HAP-1 (cell line): ENCODE measurements around the gene SLC12A7.
"Not testable (repeated sequence)": the region's sequence is repeated elsewhere in the genome, so short reads cannot be mapped to it uniquely, and the experiment has no call there.

ENCODE experiments used
- DNase-seq, 2 experiments: peaks; one replicate each; pipeline ENCODE4 v3.0.0-alpha.2; 2016 to 2020; ENCODE audit warnings: low spot score in 2 of 2
- H3K27me3 ChIP-seq: fragments of 250-450 bp; sonication (Bioruptor Pico); 2 replicates; pipeline ENCODE4 v1.5.1; 2020; ENCODE audit warnings: low read depth, mild to moderate bottlenecking, moderate library complexity
- H3K36me3 ChIP-seq: fragments of 250-450 bp; sonication (Bioruptor Pico); replicated peaks from 2 replicates; pipeline ENCODE4 v1.5.1; 2020; ENCODE audit warnings: mild to moderate bottlenecking
- H3K4me1 ChIP-seq: fragments of 250-450 bp; sonication (Bioruptor Pico); 2 replicates; pipeline ENCODE4 v1.5.1; 2020; ENCODE audit warnings: mild to moderate bottlenecking
- H3K4me3 ChIP-seq: fragments of 250-450 bp; sonication (Bioruptor Pico); 2 replicates; pipeline ENCODE4 v1.5.1; 2020; ENCODE audit warnings: mild to moderate bottlenecking, moderate library complexity
- H3K9me3 ChIP-seq: fragments of 250-450 bp; sonication (Bioruptor Pico); 2 replicates; pipeline ENCODE4 v1.5.1; 2020; ENCODE audit warnings: mild to moderate bottlenecking, moderate library complexity
- in situ Hi-C: fragments of 300-500 bp; cut with MboI; formaldehyde crosslinking; loops from 3 replicates; pipeline ENCODE4 v1.14.3; 2020; ENCODE audit warnings: low sequenced_read_pairs, inconsistent platforms, mixed read lengths

The SLC12A7 gene

DNA sequence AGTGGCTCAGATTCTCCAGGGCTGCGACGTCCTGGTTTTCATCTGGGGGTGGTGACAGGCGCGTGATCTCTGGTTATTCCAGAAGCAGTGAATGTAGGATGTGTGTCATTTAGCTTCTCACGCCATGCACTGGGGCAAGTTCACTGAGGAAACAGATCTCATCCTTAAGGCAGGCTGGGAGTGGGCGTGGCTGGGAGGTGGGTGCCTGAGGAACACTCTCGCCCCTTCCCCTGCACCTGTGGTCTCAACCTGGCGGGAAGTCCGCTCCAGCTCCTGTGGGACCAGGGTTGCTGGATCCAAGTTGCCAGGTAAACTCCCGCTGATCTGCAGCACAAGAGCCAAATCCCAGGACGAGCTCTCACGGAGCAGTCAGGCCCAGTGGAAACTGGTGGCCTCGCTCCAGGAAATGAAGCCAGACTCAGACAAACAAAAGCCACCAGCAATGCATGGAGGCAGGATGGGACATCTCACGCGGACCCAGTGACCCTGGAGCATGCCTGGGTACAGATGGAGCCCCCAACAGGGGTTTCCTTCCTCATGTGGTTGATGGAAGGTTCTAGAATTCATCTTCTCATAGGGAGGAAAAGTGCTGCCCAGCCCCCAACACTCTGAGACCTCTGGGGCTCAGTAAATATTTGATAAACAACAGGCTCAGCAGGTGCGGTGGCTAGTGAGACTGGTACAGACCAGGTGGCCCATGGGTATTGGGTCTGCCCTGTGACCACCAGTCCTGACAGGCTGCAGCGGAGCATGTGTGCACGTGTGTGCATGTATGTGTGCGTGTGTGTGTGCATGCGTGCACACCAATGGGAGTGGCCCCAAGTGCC is 16.3 kb upstream of the SLC12A7 start:
- Histone ChIP-seq H3K4me3 (no peak overlapping the region), H3K9me3 (no peaks in the 10 kb centered on the region), H3K27me3 (no peaks in the 10 kb centered on the region), H3K4me1 (no peaks in the 10 kb centered on the region), H3K36me3 (no peaks in the 10 kb centered on the region)
- no peak for DNase-seq
- in situ Hi-C loops: no loop called here

DNA sequence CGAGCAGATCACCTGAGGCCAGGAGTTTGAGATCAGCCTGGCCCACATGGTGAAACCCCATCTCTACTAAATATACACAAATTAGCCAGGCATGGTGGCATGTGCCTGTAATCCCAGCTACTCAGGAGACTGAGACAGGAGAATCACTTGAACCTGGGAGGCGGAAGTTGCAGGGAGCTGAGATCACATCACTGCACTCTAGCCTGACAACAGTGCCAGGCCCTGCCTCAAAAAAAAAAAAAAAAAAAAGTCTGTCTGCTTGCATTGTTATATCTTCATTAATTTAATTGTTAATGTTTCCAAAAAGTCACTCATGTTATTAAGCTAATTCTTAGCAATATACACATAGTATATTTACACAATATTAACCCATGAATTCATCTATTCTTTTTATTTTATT is 13.8 kb upstream of the SLC12A7 start:
- in situ Hi-C loops, H3K4me1 ChIP-seq, DNase-seq, H3K9me3 ChIP-seq, H3K4me3 ChIP-seq, H3K27me3 ChIP-seq, H3K36me3 ChIP-seq: not testable (repeated sequence)

DNA sequence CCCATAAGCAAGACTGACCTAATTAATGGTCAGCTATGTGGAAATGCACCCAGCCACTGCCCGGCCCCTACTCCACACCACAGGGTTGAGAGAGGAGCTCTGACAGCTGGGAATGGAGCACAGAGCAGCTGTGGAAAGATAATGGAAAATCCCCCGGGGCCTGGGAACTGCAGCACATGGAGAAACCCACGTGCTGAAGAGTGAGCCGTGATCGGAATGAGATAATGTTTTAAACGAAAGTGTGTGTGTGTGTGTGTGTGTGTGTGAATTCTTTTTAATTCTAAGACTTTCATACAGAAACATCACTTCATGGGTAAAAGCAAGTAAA is 13.1 kb upstream of the SLC12A7 start:
- H3K27me3 ChIP-seq: no peaks in the 10 kb centered on the region
- H3K36me3 ChIP-seq: no peaks in the 10 kb centered on the region
- no peak for DNase-seq
- H3K4me1 ChIP-seq: no peaks in the 10 kb centered on the region
- no peaks in the 10 kb centered on the region for H3K9me3 ChIP-seq
- H3K4me3 ChIP-seq: no peak overlapping the region
- in situ Hi-C loops: no loop called here

GRCh38 chr5:1124205-1125029 is 12.6 kb upstream of the SLC12A7 start:
- H3K27me3 ChIP-seq: no peaks in the 10 kb centered on the region
- no peaks in the 10 kb centered on the region for H3K36me3 ChIP-seq
- no peaks in the 10 kb centered on the region for H3K9me3 ChIP-seq
- in situ Hi-C loops: no loop called here
- H3K4me3 ChIP-seq: no peak overlapping the region
- no peaks in the 10 kb centered on the region for H3K4me1 ChIP-seq
- no peak for DNase-seq

DNA sequence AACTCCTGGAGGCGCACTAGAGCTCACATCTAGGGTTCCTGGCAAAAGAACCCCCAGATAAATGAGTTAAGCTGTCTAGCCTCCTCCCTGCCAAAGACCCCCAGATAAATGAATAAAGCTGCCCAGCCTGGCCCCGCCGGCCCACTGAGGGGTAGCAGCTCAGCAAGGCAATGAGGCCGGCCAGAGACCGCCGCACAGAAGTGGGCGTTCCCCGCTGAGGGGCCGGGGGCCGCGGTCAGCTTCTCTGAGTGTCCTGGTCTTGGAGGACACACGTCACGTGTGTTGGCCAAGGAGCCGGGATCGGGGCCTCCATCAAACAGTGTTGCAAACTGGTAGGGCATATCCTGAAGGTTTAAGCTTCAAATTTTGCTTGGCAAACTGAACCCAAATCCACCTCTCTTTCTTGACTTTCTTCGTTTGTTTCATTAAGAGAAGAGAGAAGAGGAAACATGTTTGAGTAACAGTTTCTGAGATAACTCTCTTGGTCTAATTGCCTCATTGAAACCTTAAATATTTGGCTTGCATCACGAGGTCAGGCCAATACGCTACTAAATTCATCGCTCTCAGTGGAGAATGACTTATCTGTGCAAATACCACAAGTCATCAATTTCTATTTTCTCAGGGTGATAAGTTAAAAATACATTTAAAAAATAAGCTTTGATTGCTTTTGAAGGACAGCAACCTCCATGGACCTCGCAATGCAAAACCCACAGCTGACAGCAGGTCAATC is 11.7 kb upstream of the SLC12A7 start:
- Histone ChIP-seq H3K9me3 (no peaks in the 10 kb centered on the region), H3K36me3 (no peaks in the 10 kb centered on the region), H3K27me3 (no peaks in the 10 kb centered on the region), H3K4me3 (no peak overlapping the region), H3K4me1 (no peaks in the 10 kb centered on the region)
- no peak for DNase-seq
- in situ Hi-C loops: no loop called here

DNA sequence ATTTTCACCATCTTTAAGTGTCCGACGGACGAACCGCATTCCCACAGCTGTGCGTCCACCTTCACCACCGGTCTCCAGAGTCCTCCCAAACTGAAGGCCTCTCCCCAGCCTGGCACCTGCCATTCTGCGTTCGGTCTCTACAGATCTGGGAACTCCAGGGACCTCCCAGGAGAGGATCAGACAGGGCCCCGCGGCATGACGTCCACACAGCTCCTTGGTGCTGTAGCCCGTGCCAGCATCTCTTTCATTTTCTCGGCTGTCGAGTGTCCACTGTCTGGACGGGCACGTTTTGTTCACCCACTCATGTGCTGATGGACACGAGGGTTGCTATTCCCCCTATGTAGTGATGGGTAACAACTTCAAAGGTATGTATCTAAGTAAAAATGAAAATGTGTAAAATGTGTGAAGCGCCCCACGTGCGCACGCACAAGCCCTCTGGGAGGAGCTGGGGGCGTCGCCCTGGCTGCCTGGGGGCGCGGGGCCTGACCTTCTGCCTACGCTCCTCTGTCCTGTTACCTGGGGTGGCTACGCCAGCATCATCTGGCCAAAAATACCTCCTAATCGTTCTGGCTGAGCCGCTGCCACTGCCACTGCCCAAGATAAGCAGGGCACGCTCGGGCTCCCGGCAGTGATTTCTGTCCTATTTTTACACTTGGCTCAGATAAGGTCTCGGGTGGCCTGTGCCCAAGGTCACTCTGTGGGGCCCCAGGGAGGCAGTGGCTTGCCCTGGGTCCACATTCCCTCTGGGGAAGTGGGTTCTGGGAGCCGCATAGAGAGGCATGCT is 10.8 kb upstream of the SLC12A7 start:
- H3K4me1 ChIP-seq: no peaks in the 10 kb centered on the region
- no peak for DNase-seq
- H3K36me3 ChIP-seq: no peaks in the 10 kb centered on the region
- no peaks in the 10 kb centered on the region for H3K27me3 ChIP-seq
- no peak overlapping the region for H3K4me3 ChIP-seq
- H3K9me3 ChIP-seq: no peaks in the 10 kb centered on the region
- in situ Hi-C loops: no loop called here

GRCh38 chr5:1121891-1122290 is 10.0 kb upstream of the SLC12A7 start:
- Histone ChIP-seq H3K36me3 (no peaks in the 10 kb centered on the region), H3K4me3 (no peak overlapping the region), H3K27me3 (no peaks in the 10 kb centered on the region), H3K4me1 (no peaks in the 10 kb centered on the region), H3K9me3 (no peaks in the 10 kb centered on the region)
- no peak for DNase-seq
- in situ Hi-C loops: no loop called here

- no peaks in the 10 kb centered on the region for H3K4me1 ChIP-seq
- H3K36me3 ChIP-seq: no peaks in the 10 kb centered on the region
- H3K27me3 ChIP-seq: no peaks in the 10 kb centered on the region
- DNase-seq: no peak
- H3K9me3 ChIP-seq: no peaks in the 10 kb centered on the region
- H3K4me3 ChIP-seq: no peak overlapping the region
- in situ Hi-C loops: no loop called here
Measured at GRCh38 chr5:1121044-1121443, 9.2 kb upstream of the SLC12A7 start.

- Histone ChIP-seq H3K4me1 (no peaks in the 10 kb centered on the region), H3K36me3 (no peaks in the 10 kb centered on the region), H3K27me3 (no peaks in the 10 kb centered on the region), H3K4me3 (no peak overlapping the region), H3K9me3 (no peaks in the 10 kb centered on the region)
- in situ Hi-C loops: no loop called here
- DNase-seq: no peak
Measured at GRCh38 chr5:1120236-1120999, 8.6 kb upstream of the SLC12A7 start.

DNA sequence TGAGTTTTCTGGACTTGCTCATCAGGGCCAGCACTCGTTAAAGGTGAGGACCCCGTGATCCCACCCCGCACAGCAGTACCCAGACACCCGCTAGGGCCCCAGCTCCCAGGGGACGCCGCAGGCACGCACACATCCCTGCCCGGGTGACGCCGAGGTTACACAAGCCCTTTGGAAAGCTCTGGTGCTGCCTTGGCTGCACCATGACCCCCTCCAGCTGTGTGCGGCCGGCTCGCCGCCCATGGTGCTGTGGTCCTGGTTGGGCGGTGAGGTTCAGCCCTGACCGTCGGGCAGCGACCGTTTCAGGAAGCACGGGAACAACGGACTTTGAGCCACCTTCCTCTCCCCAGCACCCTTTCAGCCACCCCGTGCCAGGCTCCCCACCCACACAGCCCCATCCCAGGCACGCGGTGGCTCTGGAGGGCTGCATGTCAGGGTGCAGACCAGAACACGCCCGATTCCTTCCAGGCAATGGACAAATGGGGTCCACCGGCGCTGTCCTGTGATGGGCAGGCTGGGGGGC is 7.5 kb upstream of the SLC12A7 start:
- Histone ChIP-seq H3K27me3 (no peaks in the 10 kb centered on the region), H3K4me1 (no peaks in the 10 kb centered on the region), H3K36me3 (no peaks in the 10 kb centered on the region), H3K4me3 (no peak overlapping the region), H3K9me3 (no peaks in the 10 kb centered on the region)
- in situ Hi-C loops: no loop called here
- DNase-seq: no peak

DNA sequence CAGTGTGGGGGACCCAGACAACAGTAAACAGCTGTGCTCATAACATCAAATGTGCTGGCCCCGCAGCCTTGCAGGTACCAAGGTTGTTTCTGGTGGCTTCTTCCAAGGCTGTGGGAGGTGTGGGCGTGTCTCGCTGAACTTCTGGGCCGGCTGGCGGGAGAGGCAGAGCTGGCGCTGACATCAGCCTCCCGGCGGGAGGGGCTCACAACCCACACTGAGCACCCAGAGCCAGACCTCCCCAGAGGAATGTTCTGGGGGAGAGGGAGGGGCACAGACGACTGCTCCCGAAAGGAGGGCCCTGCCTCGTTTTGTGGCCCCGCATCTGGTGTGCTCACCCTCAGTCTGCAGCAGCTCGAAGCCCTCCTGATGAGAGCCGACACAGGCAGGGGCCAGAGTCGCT is 6.9 kb upstream of the SLC12A7 start:
- in situ Hi-C loops: no loop called here

GRCh38 chr5:1118231-1118698 is 6.4 kb upstream of the SLC12A7 start:
- Histone ChIP-seq H3K4me1 (no peaks in the 10 kb centered on the region), H3K27me3 (no peaks in the 10 kb centered on the region), H3K9me3 (no peaks in the 10 kb centered on the region), H3K36me3 (no peaks in the 10 kb centered on the region), H3K4me3 (no peak overlapping the region)
- in situ Hi-C loops: no loop called here
- DNase-seq: no peak

More for the DNA sequence above, 6.9 kb upstream of the SLC12A7 start:
- Histone ChIP-seq H3K4me3 (no peak overlapping the region), H3K27me3 (no peaks in the 10 kb centered on the region), H3K4me1 (no peaks in the 10 kb centered on the region), H3K36me3 (no peaks in the 10 kb centered on the region), H3K9me3 (no peaks in the 10 kb centered on the region)
- no peak for DNase-seq

DNA sequence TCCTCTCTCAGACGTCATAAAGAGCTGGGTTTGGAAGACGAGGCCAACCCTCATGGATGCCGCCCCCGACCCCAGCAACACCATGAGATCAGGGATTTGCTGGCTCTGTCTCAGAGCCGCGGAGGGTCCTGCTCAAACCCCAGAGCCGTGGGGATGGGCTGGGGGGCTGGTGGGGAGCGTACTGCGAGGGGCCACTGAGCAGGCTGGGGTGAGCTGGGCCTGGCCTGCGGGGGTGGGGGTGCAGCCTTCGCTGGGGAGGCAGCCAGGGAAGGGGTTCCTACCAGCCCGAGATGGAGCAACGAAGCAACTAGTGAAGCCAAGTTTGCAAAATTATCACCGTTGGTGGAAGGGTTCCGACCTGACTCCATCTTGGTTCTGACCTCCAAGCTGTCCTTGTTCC is 5.1 kb upstream of the SLC12A7 start:
- H3K4me3 ChIP-seq: no peak overlapping the region
- no peaks in the 10 kb centered on the region for H3K9me3 ChIP-seq
- no peaks in the 10 kb centered on the region for H3K4me1 ChIP-seq
- in situ Hi-C loops: no loop called here
- DNase-seq: no peak
- no peaks in the 10 kb centered on the region for H3K36me3 ChIP-seq
- no peaks in the 10 kb centered on the region for H3K27me3 ChIP-seq
